ENCODE measurements around the gene SLC44A5. TPM values are rescaled to one million over a fixed set of nuclear protein-coding genes. Genes with fewer than 3 reads are reported as not detected.
A peak's percentile ranks its signal among the peaks of the same experiment; 100 is the strongest.

Gene SLC44A5
- total RNA-seq, 1 experiment from 2014 or later = 0.80 TPM

GRCh38 chr1:75502776-75503175, 108.1 kb downstream of the SLC44A5 start:
- Histone ChIP-seq H3K27me3 (replicated peaks; ENCODE audit: insufficient read depth, low read depth, low read length, poor library complexity) (no peaks in the 10 kb centered on the region), H3K27ac (ENCODE audit: low read depth, low read length, poor library complexity, severe bottlenecking) (no peak overlapping the region), H3K4me1 (ENCODE audit: insufficient read depth, low read length, poor library complexity, severe bottlenecking) (no peaks in the 10 kb centered on the region), H3K36me3 (ENCODE audit: insufficient read depth, low read length, poor library complexity, severe bottlenecking) (no peaks in the 10 kb centered on the region), H3K9me3 (ENCODE audit: low read depth, low read length, poor library complexity, severe bottlenecking) (no peaks in the 10 kb centered on the region), H3K4me3 (ENCODE audit: low read depth, low read length, poor library complexity, severe bottlenecking) (no peak overlapping the region)
- TF ChIP-seq EZH2 (IDR thresholded peaks at IDR 0.05; ENCODE audit: borderline replicate concordance, low read depth, low read length, poor library complexity, severe bottlenecking) = no peak
- TF ChIP-seq, protein P1, sequence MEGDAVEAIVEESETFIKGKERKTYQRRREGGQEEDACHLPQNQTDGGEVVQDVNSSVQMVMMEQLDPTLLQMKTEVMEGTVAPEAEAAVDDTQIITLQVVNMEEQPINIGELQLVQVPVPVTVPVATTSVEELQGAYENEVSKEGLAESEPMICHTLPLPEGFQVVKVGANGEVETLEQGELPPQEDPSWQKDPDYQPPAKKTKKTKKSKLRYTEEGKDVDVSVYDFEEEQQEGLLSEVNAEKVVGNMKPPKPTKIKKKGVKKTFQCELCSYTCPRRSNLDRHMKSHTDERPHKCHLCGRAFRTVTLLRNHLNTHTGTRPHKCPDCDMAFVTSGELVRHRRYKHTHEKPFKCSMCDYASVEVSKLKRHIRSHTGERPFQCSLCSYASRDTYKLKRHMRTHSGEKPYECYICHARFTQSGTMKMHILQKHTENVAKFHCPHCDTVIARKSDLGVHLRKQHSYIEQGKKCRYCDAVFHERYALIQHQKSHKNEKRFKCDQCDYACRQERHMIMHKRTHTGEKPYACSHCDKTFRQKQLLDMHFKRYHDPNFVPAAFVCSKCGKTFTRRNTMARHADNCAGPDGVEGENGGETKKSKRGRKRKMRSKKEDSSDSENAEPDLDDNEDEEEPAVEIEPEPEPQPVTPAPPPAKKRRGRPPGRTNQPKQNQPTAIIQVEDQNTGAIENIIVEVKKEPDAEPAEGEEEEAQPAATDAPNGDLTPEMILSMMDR (conservative IDR thresholded peaks at IDR 0.05; ENCODE audit: low read depth, low read length) = no peak
- no TSS peak for BruUV-seq (replicated peaks)
- POLR2A ChIA-PET (ENCODE audit: low non-redundant PET) = no interaction called here
- intact Hi-C loops (cut with micrococcal nuclease; ENCODE audit: unreplicated experiment) = no loop called here
- DNase-seq (ENCODE audit: low spot score) = peak; percentile 9
- CTCF ChIA-PET = no interaction called here

- TF ChIP-seq, protein P1 (conservative IDR thresholded peaks at IDR 0.05; ENCODE audit: low read depth, low read length) = no peak
- TF ChIP-seq EZH2 (IDR thresholded peaks at IDR 0.05; ENCODE audit: borderline replicate concordance, low read depth, low read length, poor library complexity, severe bottlenecking) = no peak
- BruUV-seq (replicated peaks) = no TSS peak
- no peaks in the 10 kb centered on the region for H3K27me3 ChIP-seq (replicated peaks; ENCODE audit: insufficient read depth, low read depth, low read length, poor library complexity)
- H3K9me3 ChIP-seq (ENCODE audit: low read depth, low read length, poor library complexity, severe bottlenecking) = no peaks in the 10 kb centered on the region
- CTCF ChIA-PET = no interaction called here
- intact Hi-C loops (cut with micrococcal nuclease; ENCODE audit: unreplicated experiment) = no loop called here
- POLR2A ChIA-PET (ENCODE audit: low non-redundant PET) = no interaction called here
- H3K4me1 ChIP-seq (ENCODE audit: insufficient read depth, low read length, poor library complexity, severe bottlenecking) = no peaks in the 10 kb centered on the region
- no peak overlapping the region for H3K27ac ChIP-seq (ENCODE audit: low read depth, low read length, poor library complexity, severe bottlenecking)
- no peak overlapping the region for H3K4me3 ChIP-seq (ENCODE audit: low read depth, low read length, poor library complexity, severe bottlenecking)
- no peak for DNase-seq (ENCODE audit: low spot score)
- H3K36me3 ChIP-seq (ENCODE audit: insufficient read depth, low read length, poor library complexity, severe bottlenecking) = no peaks in the 10 kb centered on the region
These were observed 109.2 kb downstream of the SLC44A5 start for GRCh38 chr1:75501577-75502295.

GRCh38 chr1:75492011-75492410, 118.9 kb downstream of the SLC44A5 start:
- H3K4me1 ChIP-seq (ENCODE audit: insufficient read depth, low read length, poor library complexity, severe bottlenecking) = no peaks in the 10 kb centered on the region
- ChIA-PET CTCF (no interaction called here), POLR2A (ENCODE audit: low non-redundant PET) (no interaction called here)
- H3K27me3 ChIP-seq (replicated peaks; ENCODE audit: insufficient read depth, low read depth, low read length, poor library complexity) = no peaks in the 10 kb centered on the region
- TF ChIP-seq, protein P1 (conservative IDR thresholded peaks at IDR 0.05; ENCODE audit: low read depth, low read length) = no peak
- TF ChIP-seq EZH2 (IDR thresholded peaks at IDR 0.05; ENCODE audit: borderline replicate concordance, low read depth, low read length, poor library complexity, severe bottlenecking) = no peak
- no peak for DNase-seq (ENCODE audit: low spot score)
- no peak overlapping the region for H3K4me3 ChIP-seq (ENCODE audit: low read depth, low read length, poor library complexity, severe bottlenecking)
- intact Hi-C loops (cut with micrococcal nuclease; ENCODE audit: unreplicated experiment) = no loop called here
- no TSS peak for BruUV-seq (replicated peaks)
- H3K27ac ChIP-seq (ENCODE audit: low read depth, low read length, poor library complexity, severe bottlenecking) = no peak overlapping the region
- no peaks in the 10 kb centered on the region for H3K36me3 ChIP-seq (ENCODE audit: insufficient read depth, low read length, poor library complexity, severe bottlenecking)
- H3K9me3 ChIP-seq (ENCODE audit: low read depth, low read length, poor library complexity, severe bottlenecking) = no peaks in the 10 kb centered on the region
